ENCODE results near the gene CHST15. TPM values are rescaled to one million over a fixed set of nuclear protein-coding genes. Genes with fewer than 3 reads are reported as not detected.

Gene CHST15
- total RNA-seq, 4 donors from 2014 or later, result 16.8 to 75.6 (median 26.3) TPM

- no peak for TF ChIP-seq CTCF (IDR thresholded peaks at IDR 0.05; ENCODE audit: low read depth)
These were observed 28.8 kb upstream of the CHST15 start for GRCh38 chr10:124122211-124122610.

GRCh38 chr10:124120410-124121061 is 27.1 kb upstream of the CHST15 start:
- no peak for TF ChIP-seq CTCF (IDR thresholded peaks at IDR 0.05; ENCODE audit: low read depth)

GRCh38 chr10:124119946-124120345 is 26.5 kb upstream of the CHST15 start:
- no peak for TF ChIP-seq CTCF (IDR thresholded peaks at IDR 0.05; ENCODE audit: low read depth)

GRCh38 chr10:124119216-124119615 is 25.8 kb upstream of the CHST15 start:
- no peak for TF ChIP-seq CTCF (IDR thresholded peaks at IDR 0.05; ENCODE audit: low read depth)

GRCh38 chr10:124117833-124118232 is 24.4 kb upstream of the CHST15 start:
- TF ChIP-seq CTCF (IDR thresholded peaks at IDR 0.05; ENCODE audit: low read depth), result no peak

- no peak for TF ChIP-seq CTCF (IDR thresholded peaks at IDR 0.05; ENCODE audit: low read depth)
These were observed 24.1 kb upstream of the CHST15 start for GRCh38 chr10:124117511-124117785.

GRCh38 chr10:124116771-124117510 is 23.5 kb upstream of the CHST15 start:
- TF ChIP-seq CTCF (IDR thresholded peaks at IDR 0.05; ENCODE audit: low read depth), result no peak

All from subcutaneous adipose tissue (tissue), 4 donors.